GM11168 (cell line): ENCODE measurements around the gene TNC.

ENCODE experiments used
- in situ Hi-C: fragments of 300-500 bp; cut with MboI; formaldehyde crosslinking; loops from one replicate; pipeline ENCODE4 v1.12.0; 2022; ENCODE audit warnings: low sequenced_read_pairs; ENCODE audit not compliant: unreplicated experiment

Gene TNC

GRCh38 chr9:115117999-115118878, at the start of gene TNC:
Gene TNC (minus strand): TSS chr9:115118157. CDS start chr9:115091018, 27,139 bp downstream.
- in situ Hi-C loops: no loop called here

GRCh38 chr9:115167175-115167574, 49.2 kb upstream of the TNC start:
- in situ Hi-C loops: no loop called here

- in situ Hi-C loops: no loop called here
These were observed 47.3 kb upstream of the TNC start for GRCh38 chr9:115165233-115165632.

- in situ Hi-C loops: no loop called here
These were observed 46.6 kb upstream of the TNC start for GRCh38 chr9:115164511-115164974.

- in situ Hi-C loops: no loop called here
These were observed 45.0 kb upstream of the TNC start for GRCh38 chr9:115162946-115163345.

GRCh38 chr9:115161446-115161845, 43.5 kb upstream of the TNC start:
- in situ Hi-C loops: no loop called here

GRCh38 chr9:115158661-115159481, 40.9 kb upstream of the TNC start:
- in situ Hi-C loops: no loop called here

GRCh38 chr9:115157245-115157674, 39.3 kb upstream of the TNC start:
- in situ Hi-C loops: no loop called here

- in situ Hi-C loops: no loop called here
These were observed 37.1 kb upstream of the TNC start for GRCh38 chr9:115155037-115155436.

- in situ Hi-C loops: no loop called here
These were observed 36.7 kb upstream of the TNC start for GRCh38 chr9:115154617-115155016.

GRCh38 chr9:115152281-115152820, 34.4 kb upstream of the TNC start:
- in situ Hi-C loops: no loop called here

- in situ Hi-C loops: no loop called here
These were observed 30.8 kb upstream of the TNC start for GRCh38 chr9:115148721-115149120.

- in situ Hi-C loops: no loop called here
These were observed 28.6 kb upstream of the TNC start for GRCh38 chr9:115146581-115147021.

GRCh38 chr9:115144706-115145105, 26.7 kb upstream of the TNC start:
- in situ Hi-C loops: no loop called here

- in situ Hi-C loops: no loop called here
These were observed 25.7 kb upstream of the TNC start for GRCh38 chr9:115143689-115144088.

- in situ Hi-C loops: no loop called here
These were observed 24.7 kb upstream of the TNC start for GRCh38 chr9:115142517-115143270.

GRCh38 chr9:115142090-115142489, 24.1 kb upstream of the TNC start:
- in situ Hi-C loops: no loop called here

GRCh38 chr9:115141612-115142011, 23.7 kb upstream of the TNC start:
- in situ Hi-C loops: no loop called here

- in situ Hi-C loops: no loop called here
These were observed 20.2 kb upstream of the TNC start for GRCh38 chr9:115138151-115138550.

- in situ Hi-C loops: no loop called here
These were observed 19.6 kb upstream of the TNC start for GRCh38 chr9:115137526-115137925.
